G401.6 (cell line): ENCODE data around the gene KRT34.
"Not testable (repeated sequence)": the region's sequence is repeated elsewhere in the genome, so short reads cannot be mapped to it uniquely, and the experiment has no call there.

Experiments used
- FAIRE-seq: peaks from 2 replicates; lab custom pipeline; 2012; peaks lifted over from hg19 to GRCh38; lab: Jason Lieb, UNC

The KRT34 gene

DNA sequence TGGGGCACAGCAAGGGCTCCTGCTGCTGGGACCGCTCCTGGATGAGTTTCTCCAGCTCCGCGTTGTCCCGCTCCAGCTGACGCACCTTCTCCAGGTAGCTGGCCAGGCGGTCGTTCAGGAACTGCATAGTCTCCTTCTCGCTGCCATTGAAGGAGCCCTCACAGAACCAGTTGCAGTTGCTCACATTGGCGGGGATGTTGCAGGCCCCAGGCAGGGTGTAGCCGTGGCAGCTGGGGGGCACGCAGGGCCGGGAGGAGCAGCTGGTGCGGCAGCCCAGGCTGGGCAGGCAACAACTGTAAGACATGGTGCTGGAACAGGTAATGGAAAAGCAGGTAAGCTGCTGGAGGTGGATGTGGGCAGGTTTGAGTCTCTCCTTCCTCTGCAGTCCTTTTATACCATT, at the start of gene KRT34:
KRT34 (minus strand) TSS at position 364 of the 400 bp plus-strand sequence; CDS start at position 304, 60 bp downstream.
- not testable (repeated sequence) for FAIRE-seq

GRCh38 chr17:41430376-41430775, 48.3 kb upstream of the KRT34 start:
- not testable (repeated sequence) for FAIRE-seq

GRCh38 chr17:41429667-41430066, 47.6 kb upstream of the KRT34 start:
- FAIRE-seq: no peak

DNA sequence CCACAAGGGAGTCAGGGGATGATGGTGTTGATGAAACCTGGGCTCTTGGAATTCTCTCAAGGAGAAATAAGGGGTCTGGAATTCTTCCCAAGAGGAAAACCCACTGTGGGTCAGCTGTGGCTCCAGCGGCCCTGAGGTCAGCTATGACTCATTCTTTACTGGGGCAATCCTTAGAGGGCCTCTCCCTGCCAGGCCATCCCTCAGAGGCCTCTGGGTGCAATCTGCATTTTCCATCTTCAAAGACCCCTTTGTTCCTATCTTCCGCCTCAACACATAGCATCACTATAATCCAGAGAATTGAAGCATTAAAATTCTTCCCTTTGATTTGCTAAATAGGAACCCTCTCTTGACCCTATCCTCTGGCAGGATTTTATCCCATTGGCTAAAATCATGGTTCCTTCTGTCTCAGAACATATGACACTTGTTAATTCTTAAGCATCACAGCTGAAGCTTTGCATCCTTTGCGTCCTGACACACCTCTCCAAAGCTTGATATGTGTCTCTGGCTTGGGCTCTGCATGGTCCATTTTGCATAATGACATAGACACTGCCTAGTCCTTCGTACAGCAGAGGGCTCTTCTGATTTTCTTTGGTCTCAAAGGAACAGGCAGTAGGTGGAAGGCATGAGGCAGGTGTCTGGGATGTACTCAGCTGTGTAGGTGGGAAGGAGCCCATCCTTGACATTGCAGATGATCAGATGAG, 46.6 kb upstream of the KRT34 start:
- no peak for FAIRE-seq

DNA sequence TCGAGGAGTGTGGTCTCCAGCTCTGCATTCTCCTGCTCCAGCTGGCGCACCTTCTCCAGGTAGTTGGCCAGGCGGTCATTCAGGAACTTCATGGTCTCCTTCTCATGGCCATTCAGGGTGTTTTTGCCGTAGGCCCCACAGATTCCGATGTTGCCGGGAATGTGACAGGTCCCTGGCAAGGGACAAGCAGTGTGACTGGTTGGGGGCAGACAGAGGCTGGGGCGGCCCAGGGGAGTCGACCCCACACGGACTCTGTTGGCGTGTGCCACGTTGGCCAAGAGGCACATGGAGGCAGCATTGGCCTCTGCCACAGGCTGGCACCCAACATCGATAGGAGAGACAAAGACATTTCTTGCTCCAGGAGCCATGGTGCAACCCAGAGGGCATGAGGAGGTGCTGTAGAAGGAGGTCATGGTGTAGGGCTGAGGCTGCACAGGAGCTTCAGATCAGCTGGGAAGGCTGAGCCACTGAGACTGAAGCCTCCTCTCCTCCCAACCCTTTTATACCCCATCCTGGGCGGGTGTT, 42.1 kb upstream of the KRT34 start, which contains the start of gene KRT37:
KRT37 (minus strand) TSS at position 475 of the 525 bp plus-strand sequence; CDS start at position 413, 62 bp downstream.
- no peak for FAIRE-seq

GRCh38 chr17:41422586-41422985, 40.5 kb upstream of the KRT34 start:
- not testable (repeated sequence) for FAIRE-seq

GRCh38 chr17:41421617-41422016, 39.5 kb upstream of the KRT34 start:
- no peak for FAIRE-seq

DNA sequence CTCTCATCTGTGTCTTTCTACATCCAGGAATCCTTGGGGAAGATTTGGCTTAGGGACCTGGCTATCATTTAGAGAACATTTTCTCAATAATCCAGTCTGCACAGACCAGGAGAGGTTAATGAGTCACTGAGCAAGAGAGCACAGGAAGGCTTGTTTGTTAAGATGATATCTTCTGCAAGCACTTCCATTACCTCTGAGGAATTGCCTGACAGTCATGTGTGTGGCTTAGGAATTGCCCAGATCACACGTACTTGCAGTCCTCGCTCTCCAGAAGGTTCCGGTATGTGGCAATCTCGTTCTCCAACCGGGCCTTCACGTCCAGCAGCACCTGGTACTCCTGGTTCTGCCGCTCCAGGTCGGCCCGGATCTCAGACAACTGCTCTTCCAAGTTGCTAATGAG, 39.0 kb upstream of the KRT34 start:
- no peak for FAIRE-seq

DNA sequence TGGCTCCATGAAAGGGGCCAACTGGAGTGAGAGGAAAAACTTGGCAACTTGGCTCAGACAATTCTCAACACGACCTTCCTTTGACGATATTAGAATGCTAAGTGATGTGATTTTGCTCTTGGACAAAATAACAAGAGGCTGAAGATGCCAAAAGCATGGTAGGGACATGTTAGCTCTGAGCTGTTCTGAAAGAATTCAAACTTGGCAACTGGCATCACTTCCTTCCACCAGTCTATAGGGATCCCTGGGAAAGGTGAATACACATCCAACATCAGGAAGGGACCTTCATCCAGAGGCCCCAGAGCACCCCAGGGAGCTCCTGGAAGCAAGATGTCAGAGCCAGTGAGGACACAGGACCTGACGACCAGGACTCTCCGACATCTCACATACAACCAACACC, 38.0 kb upstream of the KRT34 start:
- FAIRE-seq: no peak

GRCh38 chr17:41419716-41420115, 37.6 kb upstream of the KRT34 start:
- no peak for FAIRE-seq

DNA sequence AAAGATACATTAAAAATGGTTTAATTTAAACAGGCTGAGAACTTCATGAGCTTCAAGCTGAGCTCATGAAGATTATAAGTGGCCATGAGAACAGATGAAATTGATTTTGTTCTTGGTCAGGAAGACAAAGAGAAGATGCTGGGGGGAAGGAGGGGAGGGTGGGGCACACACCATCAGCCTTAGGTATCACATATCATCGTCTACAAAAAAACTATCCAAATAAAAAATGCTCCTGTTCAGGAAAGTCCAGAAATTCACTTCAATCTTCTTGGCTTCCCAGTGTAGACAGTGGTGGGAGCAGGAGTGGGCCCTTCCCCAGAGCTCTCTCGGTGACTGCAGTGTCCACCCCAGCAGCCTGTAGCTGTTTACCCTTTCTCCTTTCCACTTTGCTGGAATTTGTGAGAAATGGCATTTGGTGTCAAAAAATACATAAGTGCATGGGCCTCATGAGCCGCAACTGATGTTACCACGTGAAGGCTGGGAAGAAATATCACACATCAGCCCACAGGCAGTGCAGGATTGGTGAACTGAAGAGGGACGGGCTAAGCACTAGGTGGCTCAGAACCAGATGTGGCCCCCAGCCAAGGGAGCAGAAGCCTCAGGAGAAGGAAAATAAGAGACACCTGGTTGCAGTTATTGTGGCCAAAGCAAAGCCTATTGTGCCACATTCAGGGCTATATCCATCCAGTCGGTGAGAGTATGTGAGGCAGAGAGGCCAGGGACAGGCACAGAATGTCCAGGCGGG, 36.2 kb upstream of the KRT34 start:
- FAIRE-seq: no peak

DNA sequence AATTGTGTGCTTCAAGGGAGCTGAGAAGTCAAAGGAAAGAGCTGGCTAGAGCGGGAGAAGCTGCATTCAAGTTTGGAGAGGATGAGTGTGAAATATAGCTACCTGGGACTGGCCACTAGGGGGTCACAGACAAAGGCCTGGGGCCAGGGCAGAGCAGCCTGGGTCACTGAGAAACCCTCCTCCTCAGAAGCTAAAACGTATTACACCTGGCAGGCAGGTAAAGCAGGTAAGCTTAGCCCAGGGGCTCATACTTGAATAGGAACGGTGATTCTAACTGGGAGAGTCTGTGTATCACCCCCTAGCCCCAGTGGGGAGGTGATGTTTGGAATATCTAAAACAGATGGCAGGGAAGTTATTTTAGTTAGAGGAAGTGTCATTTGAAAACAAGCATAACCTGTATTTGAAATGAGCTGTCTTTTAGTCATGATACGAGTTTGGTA, 35.5 kb upstream of the KRT34 start:
- no peak for FAIRE-seq

DNA sequence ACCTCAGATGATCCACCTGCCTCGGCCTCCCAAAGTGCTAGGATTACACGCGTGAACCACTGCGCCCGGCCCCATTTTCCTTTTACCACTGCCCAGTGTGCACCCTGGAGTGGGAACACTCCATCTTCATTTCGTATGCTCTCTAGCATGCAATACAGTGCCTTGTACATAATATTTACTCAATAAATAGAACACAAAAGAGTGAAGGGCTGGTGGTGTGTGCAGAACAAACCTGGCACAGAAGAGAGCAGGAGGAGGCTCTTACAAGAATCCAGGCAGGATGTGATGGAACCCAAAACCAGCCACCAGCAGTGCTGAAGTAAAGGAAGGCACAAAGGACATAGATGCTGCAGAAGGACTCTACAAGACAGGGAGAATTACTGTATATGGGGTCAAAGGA, 35.0 kb upstream of the KRT34 start:
- FAIRE-seq: no peak

GRCh38 chr17:41416479-41416878, 34.4 kb upstream of the KRT34 start:
- FAIRE-seq: no peak

GRCh38 chr17:41415833-41416335, 33.8 kb upstream of the KRT34 start:
- no peak for FAIRE-seq

DNA sequence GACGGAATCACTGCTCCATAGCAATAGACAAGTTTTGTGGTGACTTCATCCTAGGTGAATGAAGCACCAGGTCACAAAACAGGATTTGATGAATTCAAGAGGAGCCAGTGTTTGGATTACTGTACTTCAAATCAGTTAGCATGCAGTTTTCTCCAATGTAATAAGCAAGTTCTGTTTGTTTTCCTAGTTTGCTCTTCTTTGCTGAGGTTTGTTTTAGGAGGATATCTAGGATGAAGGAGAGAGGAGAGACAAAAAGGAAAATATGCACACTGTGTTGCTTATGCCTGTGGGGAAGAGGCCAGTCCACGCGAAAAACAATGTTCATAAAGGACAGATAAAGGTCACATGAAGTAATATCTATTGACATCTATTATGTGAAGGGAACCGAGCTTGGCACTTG, 33.3 kb upstream of the KRT34 start:
- FAIRE-seq: no peak

DNA sequence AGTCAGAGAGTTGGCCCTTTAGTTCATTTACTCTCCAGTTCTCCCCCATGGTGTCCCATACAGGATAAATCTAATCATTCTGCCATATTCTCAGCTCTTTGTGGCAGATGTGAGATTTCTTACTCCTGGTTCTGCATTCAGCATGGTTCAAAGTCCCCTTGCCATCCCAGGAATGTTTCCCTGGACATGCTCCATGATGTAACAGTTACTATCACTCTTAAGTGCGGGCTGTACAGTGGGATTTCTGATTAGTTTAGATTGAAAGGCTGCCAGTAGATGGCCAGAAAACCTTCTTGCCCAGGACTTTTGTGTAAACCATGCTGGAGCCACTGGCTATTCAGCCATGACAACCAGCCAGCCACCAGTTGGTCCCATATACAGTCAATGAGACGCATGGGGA, 31.9 kb upstream of the KRT34 start:
- FAIRE-seq: no peak

DNA sequence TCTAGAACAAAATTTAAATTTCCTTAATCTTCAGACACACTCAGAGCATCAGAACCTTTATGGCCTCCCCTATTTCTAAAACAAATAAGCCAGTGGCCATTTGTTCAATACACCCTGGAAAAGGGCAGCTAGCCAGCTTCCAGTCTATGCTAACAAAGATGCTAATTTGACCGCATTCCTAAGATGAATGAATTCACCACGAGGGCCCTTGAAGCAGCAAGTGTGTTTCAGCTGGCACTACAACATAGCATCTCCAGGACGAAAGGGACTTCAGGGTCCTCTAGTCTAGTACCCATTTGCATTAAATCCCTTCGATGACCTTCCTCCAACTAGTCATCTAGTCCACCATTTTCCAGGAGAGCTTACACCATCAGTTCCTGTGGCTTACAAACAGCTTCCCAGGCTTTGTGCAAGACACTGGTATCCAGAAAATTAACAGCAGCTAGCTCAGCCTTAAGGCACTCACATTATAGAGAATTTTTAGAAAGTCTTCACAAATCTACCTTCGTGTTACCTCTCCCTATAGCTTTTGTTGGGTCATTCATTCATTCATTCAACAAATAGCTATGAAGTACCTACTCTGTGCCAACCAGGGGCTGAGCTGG, 31.3 kb upstream of the KRT34 start:
- FAIRE-seq: no peak

GRCh38 chr17:41411072-41411840, 29.1 kb upstream of the KRT34 start:
- FAIRE-seq: no peak

- no peak for FAIRE-seq
Measured at GRCh38 chr17:41407226-41407625, 25.1 kb upstream of the KRT34 start.

DNA sequence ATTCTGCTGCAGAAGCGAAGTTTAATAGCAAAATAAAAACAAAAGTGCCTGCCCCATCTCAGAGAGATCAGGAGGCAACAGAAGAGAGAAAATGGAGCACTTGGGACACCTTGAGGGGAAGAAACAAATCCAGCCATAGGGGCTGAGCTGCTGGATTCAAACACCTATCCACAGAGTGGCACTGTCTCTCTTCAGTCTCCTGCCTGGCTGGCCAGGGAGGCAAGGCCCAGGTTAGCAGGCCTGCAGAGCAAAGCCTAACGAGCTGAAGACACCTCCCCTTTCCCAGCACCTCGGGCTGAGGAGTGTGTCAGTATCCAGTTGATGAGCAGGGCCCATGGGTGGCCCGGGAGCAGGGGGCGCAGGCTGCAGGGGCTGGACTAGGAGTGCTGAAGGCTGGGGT, 24.1 kb upstream of the KRT34 start:
- no peak for FAIRE-seq
